HEK293T (cell line): ENCODE measurements around the gene PHF10.

Experiments
- CTCF ChIA-PET: fragments of 350-600 bp; formaldehyde crosslinking; extraction: SDS; loops from one replicate; lab custom pipeline; 2021; ENCODE audit warnings: antibody characterized with exemption, inconsistent platforms; lab: Yijun Ruan, JAX
- POLR2A ChIA-PET: fragments of 350-600 bp; formaldehyde crosslinking; extraction: SDS; loops from one replicate; lab custom pipeline; 2020; ENCODE audit warnings: antibody characterized with exemption, inconsistent platforms; lab: Yijun Ruan, JAX
- DNase-seq: peaks from one replicate; pipeline ENCODE4 v3.0.0; 2012; ENCODE audit warnings: mixed read lengths; ENCODE audit errors: extremely low spot score
- ARNT ChIP-seq: fragments of 450-650 bp; IDR thresholded peaks from 2 replicates; pipeline ENCODE4 v1.6.1; 2017; ENCODE audit warnings: mild to moderate bottlenecking
- BHLHE40 ChIP-seq: fragments of 450-650 bp; IDR thresholded peaks from 2 replicates; pipeline ENCODE4 v1.6.1; 2016; ENCODE audit warnings: mild to moderate bottlenecking, moderate library complexity, borderline replicate concordance
- CTBP1 ChIP-seq: fragments of 450-650 bp; IDR thresholded peaks from 2 replicates; pipeline ENCODE4 v1.6.1; 2016; ENCODE audit warnings: borderline replicate concordance
- ELF4 ChIP-seq: fragments of 450-650 bp; IDR thresholded peaks from 2 replicates; pipeline ENCODE4 v1.6.1; 2017; ENCODE audit warnings: antibody characterized with exemption
- FOXA1 ChIP-seq: fragments of 450-650 bp; IDR thresholded peaks from 2 replicates; pipeline ENCODE4 v1.6.1; 2016; ENCODE audit warnings: mild to moderate bottlenecking
- FOXK2 ChIP-seq: fragments of 450-650 bp; IDR thresholded peaks from 2 replicates; pipeline ENCODE4 v1.6.1; 2016; ENCODE audit warnings: mild to moderate bottlenecking
- FOXM1 ChIP-seq: fragments of 450-650 bp; IDR thresholded peaks from 2 replicates; pipeline ENCODE4 v1.6.1; 2017; ENCODE audit warnings: mild to moderate bottlenecking, borderline replicate concordance
- HDGF ChIP-seq: fragments of 450-650 bp; IDR thresholded peaks from 2 replicates; pipeline ENCODE4 v1.6.1; 2017; ENCODE audit warnings: antibody characterized with exemption, borderline replicate concordance
- L3MBTL2 ChIP-seq: fragments of 450-650 bp; conservative IDR thresholded peaks from 2 replicates; pipeline ENCODE4 v1.6.1; 2016; ENCODE audit warnings: mild to moderate bottlenecking
- LEF1 ChIP-seq: fragments of 450-650 bp; IDR thresholded peaks from 2 replicates; pipeline ENCODE4 v1.6.1; 2017; ENCODE audit warnings: mild to moderate bottlenecking, borderline replicate concordance
- NFRKB ChIP-seq: fragments of 450-650 bp; IDR thresholded peaks from 2 replicates; pipeline ENCODE4 v1.6.1; 2016; ENCODE audit warnings: mild to moderate bottlenecking, moderate library complexity
- SP1 ChIP-seq: fragments of 450-650 bp; IDR thresholded peaks from 2 replicates; pipeline ENCODE4 v1.6.1; 2017
- SUZ12 ChIP-seq: fragments of 450-650 bp; IDR thresholded peaks from 2 replicates; pipeline ENCODE4 v1.6.1; 2016; ENCODE audit warnings: mild to moderate bottlenecking
- TARDBP ChIP-seq: fragments of 450-650 bp; IDR thresholded peaks from 2 replicates; pipeline ENCODE4 v1.6.1; 2016
- ZNF384 ChIP-seq: fragments of 450-650 bp; IDR thresholded peaks from 2 replicates; pipeline ENCODE4 v1.6.1; 2016
- TF ChIP-seq, protein P1 (sequence below): fragments of 450-650 bp; IDR thresholded peaks from 2 replicates; pipeline ENCODE4 v1.6.1; 2016

PHF10 gene

DNA sequence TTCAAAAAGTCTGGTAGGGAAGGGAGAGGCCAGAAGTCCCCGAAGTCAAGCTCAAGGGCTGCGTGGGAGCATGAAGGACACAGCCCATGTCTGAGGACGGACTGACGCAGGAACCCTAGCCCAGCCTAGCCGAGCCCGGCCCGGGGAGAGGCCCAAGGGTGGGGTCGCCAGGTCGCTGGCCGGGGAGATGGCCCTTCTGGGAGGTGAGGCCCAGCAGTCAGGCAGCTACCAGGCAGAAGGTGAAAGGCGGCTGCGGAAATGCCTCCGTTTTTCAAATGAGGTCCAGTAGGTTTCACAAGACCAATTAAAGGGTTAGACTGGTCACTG, 67.1 kb downstream of the PHF10 start:
- no peak for DNase-seq
- POLR2A ChIA-PET: no interaction called here
- TF ChIP-seq, protein P1, sequence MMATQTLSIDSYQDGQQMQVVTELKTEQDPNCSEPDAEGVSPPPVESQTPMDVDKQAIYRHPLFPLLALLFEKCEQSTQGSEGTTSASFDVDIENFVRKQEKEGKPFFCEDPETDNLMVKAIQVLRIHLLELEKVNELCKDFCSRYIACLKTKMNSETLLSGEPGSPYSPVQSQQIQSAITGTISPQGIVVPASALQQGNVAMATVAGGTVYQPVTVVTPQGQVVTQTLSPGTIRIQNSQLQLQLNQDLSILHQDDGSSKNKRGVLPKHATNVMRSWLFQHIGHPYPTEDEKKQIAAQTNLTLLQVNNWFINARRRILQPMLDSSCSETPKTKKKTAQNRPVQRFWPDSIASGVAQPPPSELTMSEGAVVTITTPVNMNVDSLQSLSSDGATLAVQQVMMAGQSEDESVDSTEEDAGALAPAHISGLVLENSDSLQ: no peak
- TF ChIP-seq CTBP1: no peak
- no peak for TF ChIP-seq BHLHE40
- TF ChIP-seq FOXK2: no peak
- TF ChIP-seq NFRKB: no peak
- TF ChIP-seq ARNT: no peak
- no peak for TF ChIP-seq ZNF384
- TF ChIP-seq LEF1: no peak
- no peak for TF ChIP-seq L3MBTL2
- no peak for TF ChIP-seq TARDBP
- TF ChIP-seq ELF4: no peak
- no peak for TF ChIP-seq SP1
- TF ChIP-seq FOXA1: no peak
- TF ChIP-seq SUZ12: no peak
- no peak for TF ChIP-seq HDGF
- no peak for TF ChIP-seq FOXM1
- CTCF ChIA-PET: no interaction called here

- TF ChIP-seq LEF1 (no peak), L3MBTL2 (no peak), BHLHE40 (no peak)
- POLR2A ChIA-PET: no interaction called here
Measured at GRCh38 chr6:169656546-169657283, 67.6 kb downstream of the PHF10 start.

DNA sequence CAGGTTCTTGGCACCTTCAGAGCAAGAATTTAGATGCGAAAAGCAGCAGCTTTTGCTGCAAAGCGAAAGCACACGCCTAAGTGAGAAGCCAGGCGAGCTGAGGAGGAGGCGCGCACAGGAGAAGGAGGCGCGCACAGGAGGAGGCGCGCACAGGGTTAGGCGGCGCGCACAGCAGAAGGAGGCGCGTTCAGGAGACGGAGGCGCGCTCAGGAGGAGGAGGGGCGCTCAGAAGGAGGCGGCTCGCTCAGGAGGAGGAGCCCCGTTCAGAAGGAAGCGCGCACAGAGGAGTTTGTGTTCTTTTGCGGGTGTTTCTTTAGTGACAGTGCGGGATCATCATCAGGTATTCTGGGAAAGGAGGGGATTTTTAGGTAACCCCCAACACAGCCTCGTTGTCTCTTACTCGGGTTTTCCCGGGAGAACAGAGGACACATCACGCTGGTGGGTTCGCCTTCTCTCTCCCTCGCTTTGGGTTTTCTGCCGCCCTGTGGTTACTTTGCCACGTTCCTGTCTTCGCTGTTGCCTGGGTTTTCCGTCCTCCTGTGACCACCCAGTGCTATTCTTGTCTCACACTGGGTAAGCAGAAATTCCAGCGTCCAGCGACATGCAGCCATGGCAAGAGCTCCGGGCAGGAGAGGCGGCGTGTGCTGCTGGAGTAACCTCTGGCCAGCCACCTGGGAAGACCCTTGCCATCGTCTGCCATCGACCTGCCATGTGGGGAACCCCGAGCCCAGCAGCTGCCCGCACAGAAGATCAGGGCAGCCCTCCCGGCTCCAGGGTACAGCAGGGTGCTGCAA, 69.5 kb downstream of the PHF10 start:
- ChIA-PET POLR2A (no interaction called here), CTCF (no interaction called here)
- no peak for TF ChIP-seq LEF1
- no peak for TF ChIP-seq HDGF
- no peak for TF ChIP-seq BHLHE40
- TF ChIP-seq CTBP1: no peak
- TF ChIP-seq L3MBTL2: no peak
- no peak for TF ChIP-seq FOXK2
- no peak for TF ChIP-seq FOXA1
- no peak for TF ChIP-seq NFRKB
- TF ChIP-seq, protein P1: no peak
- TF ChIP-seq FOXM1: no peak
- no peak for TF ChIP-seq ELF4
- no peak for TF ChIP-seq ARNT
- TF ChIP-seq SUZ12: no peak
- DNase-seq: no peak

More at GRCh38 chr6:169656546-169657283, 67.6 kb downstream of the PHF10 start:
- no peak for DNase-seq
- CTCF ChIA-PET: no interaction called here
